IMR-90 (cell line): ENCODE measurements around the gene TSPAN3.

Experiments used
- CHD1 ChIP-seq: IDR thresholded peaks from 2 replicates; pipeline ENCODE4 v1.6.1; 2012; ENCODE audit warnings: low read depth, low read length, improper control_type of control experiment
- FOS ChIP-seq: fragments of 150-350 bp; IDR thresholded peaks from 2 replicates; pipeline ENCODE4 v1.6.1; 2016; ENCODE audit warnings: low read depth, low read length
- MAZ ChIP-seq: IDR thresholded peaks from 2 replicates; pipeline ENCODE4 v1.6.1; 2012; ENCODE audit warnings: low read depth, mild to moderate bottlenecking, low read length, improper control_type of control experiment, moderate library complexity, borderline replicate concordance
- MXI1 ChIP-seq: IDR thresholded peaks from 2 replicates; pipeline ENCODE4 v1.6.1; 2012; ENCODE audit warnings: low read depth, mild to moderate bottlenecking, low read length, moderate library complexity, borderline replicate concordance
- POLR2A ChIP-seq: IDR thresholded peaks from 2 replicates; pipeline ENCODE4 v1.6.1; 2012; ENCODE audit warnings: mild to moderate bottlenecking, low read depth, low read length
- RCOR1 ChIP-seq: IDR thresholded peaks from 2 replicates; pipeline ENCODE4 v1.6.1; 2012; ENCODE audit warnings: mild to moderate bottlenecking, low read length, improper control_type of control experiment; ENCODE audit not compliant: insufficient replicate concordance
- RFX5 ChIP-seq: IDR thresholded peaks from 2 replicates; pipeline ENCODE4 v1.8.0; 2012; ENCODE audit warnings: low read depth, mild to moderate bottlenecking, low read length, moderate library complexity
- TF ChIP-seq, protein P1 (sequence below): conservative IDR thresholded peaks from 2 replicates; pipeline ENCODE4 v1.5.1; 2012; ENCODE audit warnings: mild to moderate bottlenecking, low read depth, low read length, improper control_type of control experiment
- TF ChIP-seq, protein P2 (sequence below): fragments of 150-350 bp; IDR thresholded peaks from 2 replicates; pipeline ENCODE4 v1.6.1; 2016; ENCODE audit warnings: low read depth, mild to moderate bottlenecking, low read length, moderate library complexity, borderline replicate concordance

DNA sequence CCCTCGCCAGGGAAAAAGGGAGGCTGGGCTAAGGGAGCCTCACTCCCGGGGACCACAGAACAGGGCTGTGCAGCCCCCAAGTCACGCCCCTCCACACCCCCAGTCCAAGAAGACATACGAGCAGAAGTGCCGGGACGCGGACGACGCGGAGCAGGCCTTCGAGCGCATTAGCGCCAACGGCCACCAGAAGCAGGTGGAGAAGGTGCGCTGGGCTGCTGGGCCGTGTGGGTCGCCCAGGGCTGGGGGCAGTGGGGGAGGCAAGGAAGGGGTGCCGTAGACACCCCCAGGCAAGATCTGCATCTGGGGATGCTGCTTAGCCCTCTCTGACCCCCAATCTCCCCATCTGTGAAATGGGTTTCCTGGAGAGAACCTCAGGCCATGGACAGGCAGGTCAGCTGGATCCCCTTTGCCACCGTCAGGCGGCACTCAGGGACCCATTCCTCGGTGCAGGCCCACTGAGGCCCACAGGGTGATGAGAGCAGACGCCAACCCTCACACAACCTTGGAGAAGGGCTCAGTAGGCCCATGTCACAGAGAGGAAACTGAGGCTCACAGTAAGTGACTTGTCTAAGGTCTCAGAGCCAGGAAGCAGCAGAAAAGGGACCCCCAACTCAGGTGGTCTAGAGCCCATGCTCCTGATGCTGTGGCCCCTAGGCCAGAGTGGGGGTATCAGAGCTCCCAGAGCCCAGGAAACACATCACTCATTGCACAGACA, 42.3 kb downstream of the TSPAN3 start:
- no peak for TF ChIP-seq MAZ
- TF ChIP-seq, protein P1, sequence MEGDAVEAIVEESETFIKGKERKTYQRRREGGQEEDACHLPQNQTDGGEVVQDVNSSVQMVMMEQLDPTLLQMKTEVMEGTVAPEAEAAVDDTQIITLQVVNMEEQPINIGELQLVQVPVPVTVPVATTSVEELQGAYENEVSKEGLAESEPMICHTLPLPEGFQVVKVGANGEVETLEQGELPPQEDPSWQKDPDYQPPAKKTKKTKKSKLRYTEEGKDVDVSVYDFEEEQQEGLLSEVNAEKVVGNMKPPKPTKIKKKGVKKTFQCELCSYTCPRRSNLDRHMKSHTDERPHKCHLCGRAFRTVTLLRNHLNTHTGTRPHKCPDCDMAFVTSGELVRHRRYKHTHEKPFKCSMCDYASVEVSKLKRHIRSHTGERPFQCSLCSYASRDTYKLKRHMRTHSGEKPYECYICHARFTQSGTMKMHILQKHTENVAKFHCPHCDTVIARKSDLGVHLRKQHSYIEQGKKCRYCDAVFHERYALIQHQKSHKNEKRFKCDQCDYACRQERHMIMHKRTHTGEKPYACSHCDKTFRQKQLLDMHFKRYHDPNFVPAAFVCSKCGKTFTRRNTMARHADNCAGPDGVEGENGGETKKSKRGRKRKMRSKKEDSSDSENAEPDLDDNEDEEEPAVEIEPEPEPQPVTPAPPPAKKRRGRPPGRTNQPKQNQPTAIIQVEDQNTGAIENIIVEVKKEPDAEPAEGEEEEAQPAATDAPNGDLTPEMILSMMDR: no peak
- no peak for TF ChIP-seq MXI1
- TF ChIP-seq CHD1: no peak
- TF ChIP-seq RCOR1: no peak
- TF ChIP-seq RFX5: no peak
- TF ChIP-seq, protein P2, sequence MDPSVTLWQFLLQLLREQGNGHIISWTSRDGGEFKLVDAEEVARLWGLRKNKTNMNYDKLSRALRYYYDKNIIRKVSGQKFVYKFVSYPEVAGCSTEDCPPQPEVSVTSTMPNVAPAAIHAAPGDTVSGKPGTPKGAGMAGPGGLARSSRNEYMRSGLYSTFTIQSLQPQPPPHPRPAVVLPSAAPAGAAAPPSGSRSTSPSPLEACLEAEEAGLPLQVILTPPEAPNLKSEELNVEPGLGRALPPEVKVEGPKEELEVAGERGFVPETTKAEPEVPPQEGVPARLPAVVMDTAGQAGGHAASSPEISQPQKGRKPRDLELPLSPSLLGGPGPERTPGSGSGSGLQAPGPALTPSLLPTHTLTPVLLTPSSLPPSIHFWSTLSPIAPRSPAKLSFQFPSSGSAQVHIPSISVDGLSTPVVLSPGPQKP: no peak
- no peak for TF ChIP-seq POLR2A
- TF ChIP-seq FOS: no peak
